Bronchial epithelial cell (primary cell): ENCODE data around the gene EGFLAM. TPM values are rescaled to one million over a fixed set of nuclear protein-coding genes. Genes with fewer than 3 reads are reported as not detected.

Source experiments
- DNase-seq: peaks from one replicate; pipeline ENCODE4 v3.0.0-alpha.2; 2010; ENCODE audit warnings: low read depth
- FAIRE-seq: peaks from 2 replicates; lab custom pipeline; 2011; peaks lifted over from hg19 to GRCh38; lab: Jason Lieb, UNC
- H3K27me3 ChIP-seq: 2 replicates; pipeline ENCODE4 v1.5.1; 2011; ENCODE audit warnings: low read length; ENCODE audit not compliant: control insufficient read depth, insufficient read depth
- H3K36me3 ChIP-seq: 2 replicates; pipeline ENCODE4 v1.5.1; 2011; ENCODE audit warnings: low read length; ENCODE audit not compliant: control insufficient read depth, insufficient read depth
- H3K4me3 ChIP-seq: 2 replicates; pipeline ENCODE4 v1.5.1; 2011; ENCODE audit warnings: mild to moderate bottlenecking, low read depth, low read length, control low read depth
- CTCF ChIP-seq: IDR thresholded peaks from 2 replicates; pipeline ENCODE4 v1.5.1; 2011; ENCODE audit warnings: mild to moderate bottlenecking, moderate library complexity, low read length, control low read depth, inconsistent platforms; ENCODE audit not compliant: insufficient read depth, severe bottlenecking
- total RNA-seq: library from RNA; depleted of rRNA; stranded (reverse); fragments of >200 nt; gene quantifications from 2 replicates; pipeline ENCODE4 v1.2.1, GENCODE V29; 2014

Gene EGFLAM
- total RNA-seq, 1 donor from 2014 or later = 0.53 TPM

DNA sequence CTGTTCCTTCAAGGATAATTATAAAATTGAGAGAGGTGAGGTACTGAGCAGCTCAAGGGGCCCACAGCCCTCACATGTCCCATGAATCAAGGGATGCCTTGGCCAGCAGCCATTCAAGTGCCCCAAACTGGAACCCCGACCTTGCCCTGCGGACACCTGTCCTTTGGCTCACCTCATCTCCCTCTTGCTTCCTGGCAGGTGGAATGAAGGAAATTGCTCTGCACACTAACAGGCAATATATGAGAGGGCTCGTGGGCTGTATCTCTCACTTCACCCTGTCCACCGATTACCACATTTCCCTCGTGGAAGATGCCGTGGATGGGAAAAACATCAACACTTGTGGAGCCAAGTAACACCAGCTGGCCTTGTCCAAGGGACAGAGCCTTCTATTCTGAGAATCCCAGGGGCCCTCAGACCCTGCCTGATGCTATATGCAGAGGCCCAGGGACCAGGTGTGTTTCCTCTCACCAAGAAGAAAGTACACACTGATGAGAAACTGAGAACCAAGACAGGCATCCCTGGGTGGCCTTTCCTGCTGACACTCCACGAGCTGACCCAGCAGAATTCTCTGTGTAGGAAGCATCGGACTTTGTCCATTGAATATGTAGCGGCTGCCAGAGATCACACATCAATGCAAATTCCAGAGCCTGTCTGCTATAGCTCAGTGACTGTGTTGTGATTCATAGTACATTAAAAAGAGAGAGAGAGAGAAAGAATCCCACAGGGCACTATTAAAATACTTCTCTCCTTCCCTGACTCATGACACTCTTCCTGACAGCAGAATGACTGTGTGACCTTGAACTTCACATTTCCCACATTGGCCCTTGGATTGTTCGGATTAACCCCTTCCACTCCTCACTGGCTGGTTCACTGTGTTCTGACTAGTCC lies 205.5 kb downstream of the EGFLAM start:
- Histone ChIP-seq H3K4me3 (no peak overlapping the region), H3K36me3 (no peaks in the 10 kb centered on the region), H3K27me3 (no peaks in the 10 kb centered on the region)
- FAIRE-seq (no peak), DNase-seq (peak; percentile 89)
- no peak for TF ChIP-seq CTCF

DNA sequence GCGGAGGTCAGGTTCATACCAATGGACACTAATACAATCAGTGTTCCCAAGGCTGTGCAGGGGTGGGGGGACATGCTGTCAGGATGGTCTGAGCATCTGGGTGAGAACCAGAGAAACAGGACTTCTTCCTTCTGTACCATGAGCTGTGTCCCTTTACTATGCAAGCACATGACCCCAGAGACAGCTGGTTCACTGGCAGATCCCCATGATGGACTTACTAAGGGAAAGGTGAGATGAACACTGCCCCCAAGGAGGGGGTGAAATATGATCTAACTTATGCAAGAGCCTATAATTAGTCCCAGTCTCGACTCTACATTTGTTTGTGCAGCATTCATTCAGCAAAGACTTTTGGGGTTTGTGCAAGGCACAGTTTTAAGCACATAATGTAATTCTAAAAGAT lies 206.7 kb downstream of the EGFLAM start:
- FAIRE-seq (no peak), DNase-seq (no peak)
- H3K4me3 ChIP-seq = no peak overlapping the region
- TF ChIP-seq CTCF = no peak
- H3K27me3 ChIP-seq = no peaks in the 10 kb centered on the region
- no peaks in the 10 kb centered on the region for H3K36me3 ChIP-seq

DNA sequence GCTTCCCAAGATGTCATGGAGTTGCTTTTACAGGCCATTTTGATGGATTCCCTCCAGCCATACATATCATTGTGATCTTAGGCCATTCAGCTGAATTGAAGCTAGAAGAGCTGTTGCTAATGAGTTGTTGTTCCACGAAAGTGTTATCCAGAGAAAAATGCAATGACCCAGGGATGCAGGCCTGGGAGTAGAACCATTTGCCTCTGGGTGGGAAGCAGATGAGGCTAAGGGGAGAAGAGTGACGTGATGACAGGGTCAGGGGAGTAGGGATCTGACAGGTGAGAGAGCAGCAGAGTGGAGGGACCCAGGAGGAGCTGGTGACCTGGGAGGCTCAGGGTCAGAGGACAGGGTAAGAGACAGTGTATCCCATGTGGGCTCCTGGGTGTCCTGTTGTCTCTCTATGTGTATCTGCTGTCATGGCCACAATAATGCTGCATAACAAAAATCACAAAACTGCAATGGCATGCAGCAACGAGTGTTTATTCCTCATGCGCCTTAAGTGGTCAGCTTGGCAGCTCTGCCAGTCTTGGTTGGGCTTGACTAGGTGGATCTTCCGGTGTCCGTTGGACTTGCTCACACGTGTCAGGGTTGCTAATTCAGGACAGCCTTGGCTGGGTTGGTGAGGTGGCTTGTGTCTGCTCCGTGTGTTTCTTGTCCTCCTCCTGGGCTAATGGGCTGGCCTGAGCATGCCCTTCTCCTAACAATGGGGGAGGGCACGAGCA lies 207.5 kb downstream of the EGFLAM start:
- Histone ChIP-seq H3K27me3 (no peaks in the 10 kb centered on the region), H3K36me3 (no peaks in the 10 kb centered on the region), H3K4me3 (no peak overlapping the region)
- FAIRE-seq (no peak), DNase-seq (peak; percentile 25)
- no peak for TF ChIP-seq CTCF

DNA sequence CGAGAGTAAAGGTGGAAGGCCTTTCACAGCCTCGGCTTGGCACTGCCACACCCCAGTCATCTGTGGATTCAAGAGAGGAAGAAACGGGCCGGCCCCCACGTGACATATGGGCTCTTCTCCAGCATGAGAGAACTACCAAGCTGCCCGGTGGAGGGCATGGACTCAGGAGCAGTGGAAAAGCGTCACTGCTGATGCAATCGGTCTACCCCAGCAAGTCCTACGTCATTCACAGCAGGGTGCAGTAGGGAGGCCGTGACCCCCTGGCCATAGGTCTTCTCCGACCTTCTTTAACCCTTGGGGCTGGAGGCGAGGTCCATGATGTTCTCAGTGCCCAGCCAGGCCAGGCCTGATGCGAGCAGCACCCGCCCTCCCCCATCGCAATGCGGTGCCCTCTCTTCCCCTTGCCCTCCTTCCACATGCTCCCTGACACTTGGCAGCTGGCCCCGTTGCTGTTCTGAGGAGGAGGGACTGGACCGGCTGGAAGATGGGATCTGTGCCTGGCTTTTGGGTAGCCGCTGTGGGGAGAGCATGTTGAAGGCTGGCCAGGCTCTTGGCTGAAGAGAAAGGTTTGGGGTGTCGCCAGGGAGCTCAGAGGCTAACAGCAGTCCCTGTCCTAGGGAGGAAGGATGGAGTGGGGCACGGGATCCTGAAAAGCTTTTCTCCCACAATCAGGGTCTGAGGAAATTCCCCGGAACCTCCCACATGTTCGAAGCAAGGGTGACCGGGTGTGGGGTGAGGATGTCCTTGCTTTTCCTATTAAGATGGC lies 208.2 kb downstream of the EGFLAM start:
- H3K27me3 ChIP-seq = no peaks in the 10 kb centered on the region
- no peak overlapping the region for H3K4me3 ChIP-seq
- no peak for FAIRE-seq
- no peak for TF ChIP-seq CTCF
- no peak for DNase-seq
- H3K36me3 ChIP-seq = no peaks in the 10 kb centered on the region

DNA sequence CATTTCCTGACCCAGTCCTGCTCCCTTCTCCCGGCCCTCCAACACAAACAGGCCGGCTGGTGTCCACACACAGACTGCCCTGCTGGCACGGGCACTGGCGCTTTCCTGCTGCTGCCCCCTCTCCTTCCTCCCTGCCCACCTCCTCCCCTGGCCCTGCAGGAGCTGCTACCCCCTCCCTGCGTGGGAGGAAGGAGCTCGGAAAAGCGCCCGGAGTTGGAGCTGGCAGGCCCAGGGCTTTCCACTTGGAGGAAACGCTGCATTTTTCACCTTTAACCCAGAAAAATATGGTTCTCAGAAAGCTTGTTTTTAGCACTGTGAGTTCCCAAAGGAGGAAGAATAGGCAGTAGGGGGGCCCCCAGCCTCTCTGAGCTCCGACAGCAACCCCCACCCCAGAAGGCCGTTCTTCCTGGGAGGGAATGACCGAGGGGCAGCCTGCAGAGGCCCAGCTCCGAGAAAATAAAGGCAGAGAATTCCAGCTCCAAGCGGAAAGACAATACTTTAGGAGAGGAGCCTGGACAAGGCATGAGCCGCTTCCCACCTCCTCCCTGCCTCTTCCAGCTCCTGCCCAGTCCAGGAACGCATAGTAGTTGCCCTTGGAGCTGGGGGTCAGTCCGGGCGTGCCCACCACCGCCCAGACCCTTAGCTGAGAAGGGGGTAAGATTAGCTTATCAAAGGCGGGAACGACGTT lies 209.1 kb downstream of the EGFLAM start:
- Histone ChIP-seq H3K4me3 (no peak overlapping the region), H3K36me3 (no peaks in the 10 kb centered on the region), H3K27me3 (no peaks in the 10 kb centered on the region)
- FAIRE-seq = no peak
- no peak for DNase-seq
- TF ChIP-seq CTCF = no peak
